ENCODE data around the gene PODXL2.

DNA sequence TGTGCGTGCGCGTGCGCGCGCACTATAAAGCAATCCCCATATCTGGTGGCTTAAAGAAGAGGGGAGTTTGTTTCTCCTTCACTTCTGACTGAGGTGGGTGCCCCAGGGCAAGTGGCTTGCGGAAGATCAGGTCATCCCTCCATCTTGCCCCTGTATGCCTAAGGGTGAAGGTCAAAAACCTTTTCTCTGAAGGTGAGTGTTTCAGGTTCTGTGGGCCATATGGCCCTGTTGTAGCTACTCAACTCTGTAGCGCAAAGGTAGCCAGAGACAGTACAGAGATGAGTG is 49.3 kb downstream of the PODXL2 start:
- TF ChIP-seq, protein P1, sequence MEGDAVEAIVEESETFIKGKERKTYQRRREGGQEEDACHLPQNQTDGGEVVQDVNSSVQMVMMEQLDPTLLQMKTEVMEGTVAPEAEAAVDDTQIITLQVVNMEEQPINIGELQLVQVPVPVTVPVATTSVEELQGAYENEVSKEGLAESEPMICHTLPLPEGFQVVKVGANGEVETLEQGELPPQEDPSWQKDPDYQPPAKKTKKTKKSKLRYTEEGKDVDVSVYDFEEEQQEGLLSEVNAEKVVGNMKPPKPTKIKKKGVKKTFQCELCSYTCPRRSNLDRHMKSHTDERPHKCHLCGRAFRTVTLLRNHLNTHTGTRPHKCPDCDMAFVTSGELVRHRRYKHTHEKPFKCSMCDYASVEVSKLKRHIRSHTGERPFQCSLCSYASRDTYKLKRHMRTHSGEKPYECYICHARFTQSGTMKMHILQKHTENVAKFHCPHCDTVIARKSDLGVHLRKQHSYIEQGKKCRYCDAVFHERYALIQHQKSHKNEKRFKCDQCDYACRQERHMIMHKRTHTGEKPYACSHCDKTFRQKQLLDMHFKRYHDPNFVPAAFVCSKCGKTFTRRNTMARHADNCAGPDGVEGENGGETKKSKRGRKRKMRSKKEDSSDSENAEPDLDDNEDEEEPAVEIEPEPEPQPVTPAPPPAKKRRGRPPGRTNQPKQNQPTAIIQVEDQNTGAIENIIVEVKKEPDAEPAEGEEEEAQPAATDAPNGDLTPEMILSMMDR (IDR thresholded peaks at IDR 0.05; ENCODE audit: insufficient read depth, low read length), result no peak
- TF ChIP-seq POLR2AphosphoS5 (IDR thresholded peaks at IDR 0.05; ENCODE audit: low read depth), result no peak
- TF ChIP-seq, protein P2, sequence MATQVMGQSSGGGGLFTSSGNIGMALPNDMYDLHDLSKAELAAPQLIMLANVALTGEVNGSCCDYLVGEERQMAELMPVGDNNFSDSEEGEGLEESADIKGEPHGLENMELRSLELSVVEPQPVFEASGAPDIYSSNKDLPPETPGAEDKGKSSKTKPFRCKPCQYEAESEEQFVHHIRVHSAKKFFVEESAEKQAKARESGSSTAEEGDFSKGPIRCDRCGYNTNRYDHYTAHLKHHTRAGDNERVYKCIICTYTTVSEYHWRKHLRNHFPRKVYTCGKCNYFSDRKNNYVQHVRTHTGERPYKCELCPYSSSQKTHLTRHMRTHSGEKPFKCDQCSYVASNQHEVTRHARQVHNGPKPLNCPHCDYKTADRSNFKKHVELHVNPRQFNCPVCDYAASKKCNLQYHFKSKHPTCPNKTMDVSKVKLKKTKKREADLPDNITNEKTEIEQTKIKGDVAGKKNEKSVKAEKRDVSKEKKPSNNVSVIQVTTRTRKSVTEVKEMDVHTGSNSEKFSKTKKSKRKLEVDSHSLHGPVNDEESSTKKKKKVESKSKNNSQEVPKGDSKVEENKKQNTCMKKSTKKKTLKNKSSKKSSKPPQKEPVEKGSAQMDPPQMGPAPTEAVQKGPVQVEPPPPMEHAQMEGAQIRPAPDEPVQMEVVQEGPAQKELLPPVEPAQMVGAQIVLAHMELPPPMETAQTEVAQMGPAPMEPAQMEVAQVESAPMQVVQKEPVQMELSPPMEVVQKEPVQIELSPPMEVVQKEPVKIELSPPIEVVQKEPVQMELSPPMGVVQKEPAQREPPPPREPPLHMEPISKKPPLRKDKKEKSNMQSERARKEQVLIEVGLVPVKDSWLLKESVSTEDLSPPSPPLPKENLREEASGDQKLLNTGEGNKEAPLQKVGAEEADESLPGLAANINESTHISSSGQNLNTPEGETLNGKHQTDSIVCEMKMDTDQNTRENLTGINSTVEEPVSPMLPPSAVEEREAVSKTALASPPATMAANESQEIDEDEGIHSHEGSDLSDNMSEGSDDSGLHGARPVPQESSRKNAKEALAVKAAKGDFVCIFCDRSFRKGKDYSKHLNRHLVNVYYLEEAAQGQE (IDR thresholded peaks at IDR 0.05; ENCODE audit: insufficient replicate concordance, low read depth), result no peak
- TF ChIP-seq GABPA (IDR thresholded peaks at IDR 0.05; ENCODE audit: low read depth), result no peak

Data from HL-60 (cell line).